Stimulated activated naive CD8-positive, alpha-beta T cell treated with anti-CD3 and anti-CD28 coated beads, Interleukin-15, Interleukin-2, amounts not matched to agents 100 ng/mL and 50 ng/mL, for 24 hours (primary cell): ENCODE results near the gene PBX3.
"Not testable (repeated sequence)": the region's sequence is repeated elsewhere in the genome, so short reads cannot be mapped to it uniquely, and the experiment has no call there.

ENCODE experiments used
- H3K27ac Mint-ChIP-seq: one replicate; pipeline ENCODE4 v1.8.0; 2021; ENCODE audit warnings: mild to moderate bottlenecking, mixed read lengths
- H3K27me3 Mint-ChIP-seq: one replicate; pipeline ENCODE4 v1.8.0; 2021; ENCODE audit warnings: mixed read lengths
- H3K36me3 Mint-ChIP-seq: one replicate; pipeline ENCODE4 v1.8.0; 2021; ENCODE audit warnings: low read depth, mixed read lengths
- H3K4me1 Mint-ChIP-seq: one replicate; pipeline ENCODE4 v1.8.0; 2021; ENCODE audit warnings: low read depth, mixed read lengths
- H3K4me3 Mint-ChIP-seq: one replicate; pipeline ENCODE4 v1.8.0; 2021; ENCODE audit warnings: mild to moderate bottlenecking, mixed read lengths
- H3K9me3 Mint-ChIP-seq: one replicate; pipeline ENCODE4 v1.8.0; 2021; ENCODE audit warnings: mixed read lengths

PBX3 gene

DNA sequence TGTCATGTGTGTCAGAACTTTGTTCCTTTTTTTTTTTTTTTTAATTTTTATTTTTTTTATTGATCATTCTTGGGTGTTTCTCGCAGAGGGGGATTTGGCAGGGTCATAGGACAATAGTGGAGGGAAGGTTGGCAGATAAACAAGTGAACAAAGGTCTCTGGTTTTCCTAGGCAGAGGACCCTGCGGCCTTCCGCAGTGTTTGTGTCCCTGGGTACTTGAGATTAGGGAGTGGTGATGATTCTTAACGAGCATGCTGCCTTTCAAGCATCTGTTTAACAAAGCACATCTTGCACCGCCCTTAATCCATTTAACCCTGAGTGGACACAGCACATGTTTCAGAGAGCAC, 32.0 kb downstream of the PBX3 start:
- not testable (repeated sequence) for H3K9me3 Mint-ChIP-seq, H3K27me3 Mint-ChIP-seq
- peaks cover 13% of the 10 kb centered on the region for H3K36me3 Mint-ChIP-seq

GRCh38 chr9:125782718-125783117, 35.5 kb downstream of the PBX3 start:
- Mint-ChIP-seq H3K36me3 (peaks cover 21% of the 10 kb centered on the region), H3K9me3 (no peaks in the 10 kb centered on the region), H3K27ac (no peak overlapping the region), H3K27me3 (no peaks in the 10 kb centered on the region), H3K4me3 (no peak overlapping the region), H3K4me1 (peaks cover 26% of the 10 kb centered on the region)

More for the DNA sequence above, 32.0 kb downstream of the PBX3 start:
- H3K27ac Mint-ChIP-seq, H3K4me3 Mint-ChIP-seq, H3K4me1 Mint-ChIP-seq: not testable (repeated sequence)

GRCh38 chr9:125784286-125785049, 37.3 kb downstream of the PBX3 start:
- H3K9me3 Mint-ChIP-seq = no peaks in the 10 kb centered on the region
- H3K27ac Mint-ChIP-seq = no peak overlapping the region
- H3K4me3 Mint-ChIP-seq = no peak overlapping the region
- peaks cover 21% of the 10 kb centered on the region for H3K36me3 Mint-ChIP-seq
- no peaks in the 10 kb centered on the region for H3K27me3 Mint-ChIP-seq
- H3K4me1 Mint-ChIP-seq = peaks cover 26% of the 10 kb centered on the region

DNA sequence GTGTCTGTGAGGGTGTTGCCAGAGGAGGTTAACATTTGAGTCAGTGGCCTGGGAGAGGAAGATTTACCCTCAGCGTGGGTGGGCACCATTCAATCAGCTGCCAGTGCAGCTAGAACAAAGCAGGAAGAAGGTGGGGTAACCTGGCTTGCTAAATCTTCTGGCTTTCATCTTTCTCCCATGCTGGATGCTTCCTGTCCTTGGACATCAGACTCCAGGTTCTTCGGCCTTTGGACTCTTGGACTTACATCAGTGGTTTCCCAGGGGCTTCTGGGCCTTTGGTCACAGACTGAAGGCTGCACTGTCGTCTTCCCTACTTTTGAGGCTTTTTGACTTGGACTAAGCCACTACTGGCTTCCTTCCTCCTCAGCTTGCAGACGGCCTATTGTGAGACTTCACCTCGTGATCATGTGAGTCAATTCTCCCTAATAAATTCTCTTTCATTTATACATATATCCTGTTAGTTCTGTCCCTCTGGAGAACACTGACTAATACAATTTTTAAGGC, 38.1 kb downstream of the PBX3 start:
- Mint-ChIP-seq H3K4me1 (peaks cover 26% of the 10 kb centered on the region), H3K27ac (peak overlapping the region; percentile 29), H3K27me3 (no peaks in the 10 kb centered on the region), H3K4me3 (peak overlapping the region; percentile 6), H3K36me3 (peaks cover 21% of the 10 kb centered on the region), H3K9me3 (no peaks in the 10 kb centered on the region)

- peaks cover 26% of the 10 kb centered on the region for H3K4me1 Mint-ChIP-seq
- no peaks in the 10 kb centered on the region for H3K27me3 Mint-ChIP-seq
- no peak overlapping the region for H3K4me3 Mint-ChIP-seq
- H3K27ac Mint-ChIP-seq = no peak overlapping the region
- H3K9me3 Mint-ChIP-seq = no peaks in the 10 kb centered on the region
- H3K36me3 Mint-ChIP-seq = peaks cover 22% of the 10 kb centered on the region
These were observed 40.5 kb downstream of the PBX3 start for GRCh38 chr9:125787715-125788114.

GRCh38 chr9:125789196-125789595, 42.0 kb downstream of the PBX3 start:
- H3K4me3 Mint-ChIP-seq = no peak overlapping the region
- H3K9me3 Mint-ChIP-seq = no peaks in the 10 kb centered on the region
- H3K27ac Mint-ChIP-seq = no peak overlapping the region
- H3K36me3 Mint-ChIP-seq = peaks cover 17% of the 10 kb centered on the region
- H3K27me3 Mint-ChIP-seq = no peaks in the 10 kb centered on the region
- H3K4me1 Mint-ChIP-seq = peaks cover 25% of the 10 kb centered on the region

DNA sequence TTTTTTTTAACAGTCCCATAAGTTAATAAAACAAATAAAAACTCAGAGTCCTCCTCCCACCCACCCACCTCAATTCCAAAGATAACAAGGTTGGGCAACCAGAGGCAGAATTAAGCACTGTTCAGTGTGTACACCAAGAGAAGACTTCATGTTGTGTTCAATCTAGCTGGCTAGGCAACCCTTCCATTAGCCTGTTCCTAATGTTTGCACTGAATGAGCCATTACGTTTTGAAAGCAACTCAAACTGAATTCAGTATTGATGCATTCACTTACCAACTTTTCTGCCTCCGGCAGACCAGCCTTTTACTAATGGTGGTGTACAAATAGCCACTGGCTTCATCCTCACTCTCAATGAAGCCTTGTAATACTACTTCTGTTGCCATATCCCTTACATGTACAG, 47.5 kb downstream of the PBX3 start:
- Mint-ChIP-seq H3K9me3 (no peaks in the 10 kb centered on the region), H3K4me1 (no peaks in the 10 kb centered on the region), H3K4me3 (no peak overlapping the region), H3K27me3 (no peaks in the 10 kb centered on the region), H3K36me3 (peaks cover 4% of the 10 kb centered on the region), H3K27ac (no peak overlapping the region)

GRCh38 chr9:125795970-125796596, 48.9 kb downstream of the PBX3 start:
- no peaks in the 10 kb centered on the region for H3K9me3 Mint-ChIP-seq
- H3K27me3 Mint-ChIP-seq = no peaks in the 10 kb centered on the region
- H3K4me3 Mint-ChIP-seq = no peak overlapping the region
- H3K27ac Mint-ChIP-seq = no peak overlapping the region
- H3K36me3 Mint-ChIP-seq = peaks cover 4% of the 10 kb centered on the region
- no peaks in the 10 kb centered on the region for H3K4me1 Mint-ChIP-seq

DNA sequence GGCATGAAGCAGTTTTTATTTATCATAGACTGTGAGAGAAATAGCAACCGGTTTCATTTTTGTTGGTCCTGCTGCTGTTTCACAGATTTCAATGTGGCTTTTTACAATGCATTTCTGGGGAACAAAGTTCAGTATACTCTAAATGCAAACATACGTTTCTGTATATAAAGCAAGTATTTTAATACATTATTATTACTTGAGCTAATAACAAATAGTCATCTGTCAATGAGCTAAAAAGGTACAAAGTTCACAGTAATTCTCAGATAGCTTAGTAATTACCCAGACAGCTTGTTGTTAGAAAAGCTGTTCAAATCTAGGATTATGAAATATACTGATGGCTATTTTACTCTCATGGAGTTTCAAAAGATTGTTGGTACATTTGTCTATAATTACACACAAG, 50.8 kb downstream of the PBX3 start:
- H3K4me1 Mint-ChIP-seq = no peaks in the 10 kb centered on the region
- no peak overlapping the region for H3K27ac Mint-ChIP-seq
- H3K9me3 Mint-ChIP-seq = no peaks in the 10 kb centered on the region
- no peaks in the 10 kb centered on the region for H3K36me3 Mint-ChIP-seq
- H3K27me3 Mint-ChIP-seq = no peaks in the 10 kb centered on the region
- H3K4me3 Mint-ChIP-seq = no peak overlapping the region

DNA sequence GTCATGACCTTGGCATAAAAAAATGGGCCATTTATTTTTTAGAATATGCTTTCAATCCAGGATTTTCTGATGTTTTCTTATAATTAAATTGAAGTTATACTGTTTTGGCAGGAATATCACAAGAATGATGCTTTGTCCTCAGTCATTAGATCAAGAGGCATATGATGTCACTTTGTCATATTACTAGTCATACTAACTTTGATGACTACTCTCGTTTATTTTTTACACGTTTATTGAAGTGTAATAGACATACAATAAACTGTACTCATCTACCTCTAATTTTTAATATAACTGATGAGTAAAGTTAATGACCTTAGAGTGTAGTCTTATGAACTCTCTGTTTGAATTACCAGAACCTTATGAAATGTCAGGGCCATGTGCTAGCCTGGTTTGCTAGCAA, 56.4 kb downstream of the PBX3 start:
- H3K4me1 Mint-ChIP-seq = no peaks in the 10 kb centered on the region
- H3K4me3 Mint-ChIP-seq = no peak overlapping the region
- no peaks in the 10 kb centered on the region for H3K36me3 Mint-ChIP-seq
- no peaks in the 10 kb centered on the region for H3K27me3 Mint-ChIP-seq
- no peak overlapping the region for H3K27ac Mint-ChIP-seq
- no peaks in the 10 kb centered on the region for H3K9me3 Mint-ChIP-seq

- Mint-ChIP-seq H3K4me3 (no peak overlapping the region), H3K9me3 (no peaks in the 10 kb centered on the region), H3K36me3 (no peaks in the 10 kb centered on the region), H3K4me1 (no peaks in the 10 kb centered on the region), H3K27ac (no peak overlapping the region), H3K27me3 (no peaks in the 10 kb centered on the region)
These were observed 57.9 kb downstream of the PBX3 start for GRCh38 chr9:125805057-125805456.

DNA sequence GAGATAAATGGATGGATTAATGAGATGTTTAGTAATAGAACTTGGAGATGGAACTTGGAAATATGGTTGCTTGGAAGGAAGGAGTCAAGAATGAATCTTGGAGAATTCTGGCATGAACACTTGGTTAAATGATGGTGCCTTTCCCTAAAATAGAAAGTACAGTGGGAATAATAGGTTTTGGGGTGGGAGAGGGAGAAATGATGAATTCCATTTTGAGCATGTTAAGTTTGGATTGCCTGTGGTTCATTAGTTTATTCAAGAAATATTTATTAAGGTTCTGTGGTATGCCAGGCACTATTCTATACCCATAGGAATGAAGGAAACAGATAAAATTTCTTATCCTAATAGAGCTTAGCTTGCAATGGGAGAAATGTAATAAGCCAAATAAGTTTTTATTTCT, 58.4 kb downstream of the PBX3 start:
- Mint-ChIP-seq H3K27ac (no peak overlapping the region), H3K36me3 (no peaks in the 10 kb centered on the region), H3K4me1 (no peaks in the 10 kb centered on the region)

DNA sequence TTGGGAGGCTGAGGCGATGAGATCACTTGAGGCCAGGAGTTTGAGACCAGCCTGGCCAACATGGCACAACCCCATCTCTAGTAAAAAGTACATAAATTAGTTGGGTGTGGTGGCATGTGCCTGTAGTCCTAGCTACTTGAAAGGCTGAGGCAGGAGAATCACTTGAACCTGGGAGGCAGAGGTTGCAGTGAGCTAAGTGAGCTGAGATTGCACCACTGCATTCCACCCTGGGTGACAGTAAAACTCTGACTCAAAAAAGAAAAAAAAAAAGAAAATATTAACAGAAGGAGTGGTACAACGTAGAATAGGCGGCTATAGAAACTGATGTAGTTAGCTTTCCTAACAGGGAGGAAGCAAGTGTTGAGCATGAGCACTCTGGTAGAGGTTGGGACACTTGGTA, 59.9 kb downstream of the PBX3 start:
- Mint-ChIP-seq H3K4me1 (no peaks in the 10 kb centered on the region), H3K27ac (no peak overlapping the region), H3K27me3 (no peaks in the 10 kb centered on the region), H3K9me3 (no peaks in the 10 kb centered on the region), H3K36me3 (no peaks in the 10 kb centered on the region), H3K4me3 (no peak overlapping the region)

More for the DNA sequence above, 58.4 kb downstream of the PBX3 start:
- H3K9me3 Mint-ChIP-seq = no peaks in the 10 kb centered on the region
- no peak overlapping the region for H3K4me3 Mint-ChIP-seq
- H3K27me3 Mint-ChIP-seq = no peaks in the 10 kb centered on the region

GRCh38 chr9:125810161-125810560, 63.0 kb downstream of the PBX3 start:
- H3K4me3 Mint-ChIP-seq = no peak overlapping the region
- H3K36me3 Mint-ChIP-seq = no peaks in the 10 kb centered on the region
- no peaks in the 10 kb centered on the region for H3K9me3 Mint-ChIP-seq
- no peaks in the 10 kb centered on the region for H3K27me3 Mint-ChIP-seq
- H3K4me1 Mint-ChIP-seq = no peaks in the 10 kb centered on the region
- no peak overlapping the region for H3K27ac Mint-ChIP-seq

DNA sequence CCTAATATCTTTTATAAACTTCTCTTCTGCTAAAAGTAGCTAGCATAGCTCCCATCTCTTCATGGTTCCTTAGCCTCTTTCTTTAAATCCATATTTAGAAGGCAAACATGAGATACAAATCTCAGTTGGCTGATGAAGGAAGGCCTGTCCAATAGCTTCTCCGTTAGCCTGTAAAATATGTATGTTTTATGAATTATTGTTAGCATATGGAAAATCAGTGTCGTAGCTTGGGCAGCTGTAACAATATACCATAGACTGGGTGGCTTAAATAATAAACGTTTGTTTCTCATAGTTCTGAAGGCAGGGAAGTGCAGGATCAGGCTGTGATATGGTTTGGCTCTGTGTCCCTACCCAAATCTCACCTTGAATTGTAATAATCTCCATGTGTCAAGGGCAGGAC, 63.8 kb downstream of the PBX3 start:
- no peak overlapping the region for H3K27ac Mint-ChIP-seq
- H3K4me3 Mint-ChIP-seq = no peak overlapping the region
- no peaks in the 10 kb centered on the region for H3K4me1 Mint-ChIP-seq
- H3K27me3 Mint-ChIP-seq = no peaks in the 10 kb centered on the region
- no peaks in the 10 kb centered on the region for H3K9me3 Mint-ChIP-seq
- no peaks in the 10 kb centered on the region for H3K36me3 Mint-ChIP-seq

DNA sequence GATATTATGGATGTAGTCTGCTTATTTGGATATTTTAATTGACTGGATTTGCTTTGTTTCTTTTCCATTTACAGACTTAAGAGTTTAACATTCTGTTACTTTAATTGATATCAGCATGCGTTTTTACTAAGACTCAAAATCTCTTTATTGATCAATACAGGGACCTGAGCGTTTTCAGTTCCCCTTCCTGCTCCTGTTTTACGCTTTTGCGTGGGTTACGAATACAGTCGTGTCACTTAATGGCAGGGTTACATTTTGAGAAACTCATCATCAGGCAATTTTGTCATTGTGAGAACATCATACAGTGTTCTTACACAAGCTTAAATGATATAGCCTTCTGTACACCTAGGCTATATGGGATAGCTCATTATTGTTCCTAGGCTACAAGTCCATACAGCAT, 65.2 kb downstream of the PBX3 start:
- no peak overlapping the region for H3K4me3 Mint-ChIP-seq
- no peaks in the 10 kb centered on the region for H3K4me1 Mint-ChIP-seq
- no peaks in the 10 kb centered on the region for H3K27me3 Mint-ChIP-seq
- H3K27ac Mint-ChIP-seq = no peak overlapping the region
- H3K9me3 Mint-ChIP-seq = no peaks in the 10 kb centered on the region
- no peaks in the 10 kb centered on the region for H3K36me3 Mint-ChIP-seq
